Stimulated activated naive CD8-positive, alpha-beta T cell treated with anti-CD3 and anti-CD28 coated beads, Interleukin-15, amount 100 ng/mL, for 72 hours (primary cell): Measurements from ENCODE around the gene PACRGL.
"Not testable (repeated sequence)": the region's sequence is repeated elsewhere in the genome, so short reads cannot be mapped to it uniquely, and the experiment has no call there.

ENCODE experiments used
- ATAC-seq: fragments of 150-1000 bp; cut with Tn5 transposase; 2 replicates; pipeline ENCODE4 v1.10.0; 2021; ENCODE audit warnings: mild to moderate bottlenecking, moderate library complexity
- DNase-seq, 2 donors: peaks; one replicate each; pipeline ENCODE4 v3.0.0; 2021 to 2022
- H3K27ac Mint-ChIP-seq, 2 donors: one replicate each; pipeline ENCODE4 v1.8.0; 2022; ENCODE audit warnings: mild to moderate bottlenecking in 2 of 2, mixed read lengths in 2 of 2, moderate library complexity in 2 of 2
- H3K27me3 Mint-ChIP-seq: one replicate; pipeline ENCODE4 v1.8.0; 2022; ENCODE audit warnings: mixed read lengths
- H3K4me1 Mint-ChIP-seq: one replicate; pipeline ENCODE4 v1.8.0; 2022; ENCODE audit warnings: mild to moderate bottlenecking, mixed read lengths
- H3K4me3 Mint-ChIP-seq, 2 donors: one replicate each; pipeline ENCODE4 v1.8.0; 2022; ENCODE audit warnings: mild to moderate bottlenecking in 2 of 2, mixed read lengths in 2 of 2, moderate library complexity in 1 of 2
- H3K9me3 Mint-ChIP-seq, 2 donors: one replicate each; pipeline ENCODE4 v1.8.0; 2022; ENCODE audit warnings: mixed read lengths in 2 of 2

The PACRGL gene

GRCh38 chr4:20764366-20764992 lies 64.2 kb downstream of the PACRGL start:
- H3K27ac Mint-ChIP-seq = no peak overlapping the region

DNA sequence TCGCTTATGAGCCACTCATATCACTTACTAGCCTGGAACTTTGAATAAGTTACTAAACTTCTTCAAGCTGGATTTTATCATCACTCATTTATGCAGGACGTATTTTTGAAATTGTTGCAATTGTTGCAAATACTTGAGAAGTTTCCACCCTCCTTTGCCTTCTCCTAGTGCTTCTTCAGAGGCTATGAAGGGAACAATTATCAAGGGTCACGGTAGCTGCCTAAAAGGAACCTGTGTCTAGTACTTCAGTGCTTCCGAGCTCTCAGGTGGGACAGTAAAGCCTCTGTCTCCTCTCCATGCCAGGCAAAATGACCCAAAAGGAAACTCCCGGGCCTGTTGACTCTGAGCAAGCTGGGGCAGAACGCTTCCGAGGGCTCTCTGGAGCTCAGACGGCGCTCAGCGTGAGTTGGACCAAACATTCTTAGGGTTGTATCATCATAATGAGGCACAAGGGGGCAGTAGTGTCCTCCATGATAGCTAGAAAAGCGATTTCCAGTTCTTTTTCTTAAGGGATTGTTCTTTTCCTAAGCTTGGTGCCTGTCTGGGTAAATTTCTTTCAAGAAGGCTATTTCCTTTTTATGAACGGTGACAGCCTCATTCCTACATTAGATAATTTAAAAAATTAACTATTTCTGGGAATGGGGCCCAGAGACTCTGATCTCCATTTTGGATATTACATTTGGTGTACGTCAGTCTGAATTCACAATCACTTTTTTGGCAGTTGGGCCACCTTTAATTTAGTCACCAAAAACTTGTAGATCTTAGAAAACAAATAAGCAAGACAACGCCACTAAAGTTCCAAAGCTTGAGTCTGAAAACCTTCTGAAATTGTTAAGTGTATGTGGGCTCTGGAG lies 73.1 kb downstream of the PACRGL start:
- H3K27ac Mint-ChIP-seq = no peak overlapping the region
- peaks cover 0 to 11% of the 10 kb centered on the region in 2 donors for H3K9me3 Mint-ChIP-seq
- no peaks in the 10 kb centered on the region for H3K4me1 Mint-ChIP-seq
- ATAC-seq (peak; percentile 61), DNase-seq (peak; percentile 12 to 23)
- no peak overlapping the region for H3K4me3 Mint-ChIP-seq
- H3K27me3 Mint-ChIP-seq = peaks cover 18% of the 10 kb centered on the region

More at GRCh38 chr4:20764366-20764992, 64.2 kb downstream of the PACRGL start:
- no peak for ATAC-seq
- H3K4me3 Mint-ChIP-seq = no peak overlapping the region
- no peaks in the 10 kb centered on the region for H3K4me1 Mint-ChIP-seq
- no peaks in the 10 kb centered on the region for H3K9me3 Mint-ChIP-seq
- no peaks in the 10 kb centered on the region for H3K27me3 Mint-ChIP-seq
- no peak for DNase-seq

- H3K27ac Mint-ChIP-seq = no peak overlapping the region
- peaks cover 8% of the 10 kb centered on the region for H3K27me3 Mint-ChIP-seq
- no peak for DNase-seq
- ATAC-seq = no peak
- no peaks in the 10 kb centered on the region for H3K4me1 Mint-ChIP-seq
- H3K9me3 Mint-ChIP-seq = peaks cover 26 to 40% of the 10 kb centered on the region in 2 donors
- H3K4me3 Mint-ChIP-seq = no peak overlapping the region
Observed at GRCh38 chr4:20778896-20779295, 78.6 kb downstream of the PACRGL start.

DNA sequence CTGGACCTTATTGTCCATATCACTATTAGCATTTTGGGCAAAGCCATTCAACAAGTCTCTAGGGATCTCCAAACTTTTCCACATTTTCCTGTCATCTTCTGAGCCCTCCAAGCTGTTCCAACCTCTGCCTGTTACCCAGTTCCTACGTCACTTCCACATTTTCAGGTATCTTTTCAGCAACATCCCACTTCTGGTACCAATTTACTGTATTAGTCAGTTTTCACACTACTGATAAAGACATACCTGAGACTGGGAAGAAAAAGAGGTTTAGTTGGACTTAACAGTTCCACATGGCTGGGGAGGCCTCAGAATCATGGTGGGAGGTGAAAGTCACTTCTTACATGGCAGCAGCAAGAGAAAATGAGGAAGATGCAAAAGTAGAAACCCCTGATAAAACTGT lies 82.9 kb downstream of the PACRGL start:
- not testable (repeated sequence) for DNase-seq, H3K4me1 Mint-ChIP-seq, ATAC-seq, H3K4me3 Mint-ChIP-seq, H3K27ac Mint-ChIP-seq, H3K27me3 Mint-ChIP-seq
- H3K9me3 Mint-ChIP-seq = peaks cover 26 to 32% of the 10 kb centered on the region in 2 donors

GRCh38 chr4:20787940-20788665 lies 87.8 kb downstream of the PACRGL start:
- no peaks in the 10 kb centered on the region for H3K4me1 Mint-ChIP-seq

More at GRCh38 chr4:20787940-20788665, 87.8 kb downstream of the PACRGL start:
- peaks cover 7 to 11% of the 10 kb centered on the region in 2 donors for H3K9me3 Mint-ChIP-seq
- ATAC-seq (no peak), DNase-seq (no peak)
- H3K4me3 Mint-ChIP-seq = no peak overlapping the region
- H3K27ac Mint-ChIP-seq = no peak overlapping the region
- no peaks in the 10 kb centered on the region for H3K27me3 Mint-ChIP-seq
